ENCODE measurements around the gene ABI3BP. TPM values are rescaled to one million over a fixed set of nuclear protein-coding genes. Genes with fewer than 3 reads are reported as not detected.

The ABI3BP gene
- total RNA-seq, 1 donor from 2014 or later, result 91.1 TPM

DNA sequence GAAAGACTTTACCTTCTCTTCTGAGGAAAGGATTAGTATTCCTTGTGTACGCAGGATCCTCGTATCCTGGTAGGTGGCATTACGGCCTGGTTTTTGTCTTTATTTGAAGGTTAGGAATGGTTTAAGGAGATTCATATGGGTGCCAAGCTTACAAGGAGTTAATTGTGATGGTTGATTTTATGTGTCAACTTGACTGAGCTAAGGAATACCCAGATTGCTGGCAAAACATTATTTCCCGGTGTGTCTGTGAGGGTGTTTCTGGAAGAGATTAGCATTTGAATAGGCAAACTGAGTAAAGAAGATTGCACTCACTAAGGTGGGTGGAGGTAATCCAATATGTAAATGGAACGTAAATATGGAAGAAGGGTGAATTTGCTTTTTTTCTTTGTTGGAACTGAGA lies 44.4 kb upstream of the ABI3BP start:
- DNase-seq (ENCODE audit: extremely low spot score in 2 of 2), result no peak
- H3K27me3 ChIP-seq, result no peaks in the 10 kb centered on the region
- no peak overlapping the region for H3K27ac ChIP-seq
- H3K4me1 ChIP-seq, result peaks cover 6% of the 10 kb centered on the region
- TF ChIP-seq, protein P1, sequence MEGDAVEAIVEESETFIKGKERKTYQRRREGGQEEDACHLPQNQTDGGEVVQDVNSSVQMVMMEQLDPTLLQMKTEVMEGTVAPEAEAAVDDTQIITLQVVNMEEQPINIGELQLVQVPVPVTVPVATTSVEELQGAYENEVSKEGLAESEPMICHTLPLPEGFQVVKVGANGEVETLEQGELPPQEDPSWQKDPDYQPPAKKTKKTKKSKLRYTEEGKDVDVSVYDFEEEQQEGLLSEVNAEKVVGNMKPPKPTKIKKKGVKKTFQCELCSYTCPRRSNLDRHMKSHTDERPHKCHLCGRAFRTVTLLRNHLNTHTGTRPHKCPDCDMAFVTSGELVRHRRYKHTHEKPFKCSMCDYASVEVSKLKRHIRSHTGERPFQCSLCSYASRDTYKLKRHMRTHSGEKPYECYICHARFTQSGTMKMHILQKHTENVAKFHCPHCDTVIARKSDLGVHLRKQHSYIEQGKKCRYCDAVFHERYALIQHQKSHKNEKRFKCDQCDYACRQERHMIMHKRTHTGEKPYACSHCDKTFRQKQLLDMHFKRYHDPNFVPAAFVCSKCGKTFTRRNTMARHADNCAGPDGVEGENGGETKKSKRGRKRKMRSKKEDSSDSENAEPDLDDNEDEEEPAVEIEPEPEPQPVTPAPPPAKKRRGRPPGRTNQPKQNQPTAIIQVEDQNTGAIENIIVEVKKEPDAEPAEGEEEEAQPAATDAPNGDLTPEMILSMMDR (IDR thresholded peaks at IDR 0.05), result no peak
- TF ChIP-seq POLR2A (IDR thresholded peaks at IDR 0.05), result no peak
- TF ChIP-seq POLR2AphosphoS5 (IDR thresholded peaks at IDR 0.05; ENCODE audit: insufficient read depth in 1 of 2, low read depth in 1 of 2), result no peak
- intact Hi-C loops (cut with DNase I), result no loop called here
- H3K9me3 ChIP-seq, result no peaks in the 10 kb centered on the region
- no peak overlapping the region for H3K4me3 ChIP-seq
- no peaks in the 10 kb centered on the region for H3K36me3 ChIP-seq

DNA sequence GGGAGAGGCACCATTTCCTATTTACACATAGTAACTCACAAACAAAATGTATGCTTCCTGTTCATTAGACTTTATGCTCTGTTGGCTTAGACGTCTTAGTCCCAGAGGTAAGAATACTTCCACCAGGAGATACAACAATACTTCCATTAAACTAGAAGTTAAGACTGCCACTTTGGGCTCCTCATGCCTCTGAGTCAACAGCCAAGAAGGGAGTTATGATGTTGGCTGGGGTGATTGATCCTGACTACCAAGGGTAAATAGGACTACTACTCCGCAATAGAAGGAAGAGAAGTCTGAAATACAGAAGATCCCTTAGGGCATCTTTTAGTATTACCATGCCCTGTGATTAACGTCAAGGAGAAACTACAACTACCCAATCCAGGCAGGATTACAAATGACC lies 43.5 kb upstream of the ABI3BP start:
- H3K36me3 ChIP-seq, result no peaks in the 10 kb centered on the region
- no peak for DNase-seq (ENCODE audit: extremely low spot score in 2 of 2)
- H3K4me3 ChIP-seq, result no peak overlapping the region
- no peak overlapping the region for H3K27ac ChIP-seq
- intact Hi-C loops (cut with DNase I), result no loop called here
- H3K9me3 ChIP-seq, result no peaks in the 10 kb centered on the region
- no peaks in the 10 kb centered on the region for H3K27me3 ChIP-seq
- peaks cover 6% of the 10 kb centered on the region for H3K4me1 ChIP-seq
- TF ChIP-seq, protein P1 (IDR thresholded peaks at IDR 0.05), result no peak
- TF ChIP-seq POLR2A (IDR thresholded peaks at IDR 0.05) (no peak), POLR2AphosphoS5 (IDR thresholded peaks at IDR 0.05; ENCODE audit: insufficient read depth in 1 of 2, low read depth in 1 of 2) (no peak)

DNA sequence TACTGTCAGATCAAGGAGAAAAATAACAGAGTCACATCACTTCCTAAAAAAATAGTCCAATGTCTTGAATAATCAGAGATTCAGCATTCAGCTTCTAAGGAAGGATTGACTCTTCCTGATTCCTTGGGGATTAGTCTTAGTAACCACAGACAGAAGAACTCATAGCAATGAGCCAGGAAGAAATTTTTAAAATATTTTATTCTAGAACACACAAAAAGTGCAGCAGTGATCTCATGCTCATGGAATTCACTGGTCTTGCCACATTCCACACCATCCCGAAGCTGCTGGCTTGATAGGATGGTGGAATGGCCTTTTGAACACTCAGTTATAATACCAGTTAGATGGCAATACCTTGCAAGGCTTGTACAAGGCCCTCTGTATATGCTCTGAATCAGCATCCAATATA lies 43.0 kb upstream of the ABI3BP start:
- H3K27me3 ChIP-seq, result no peaks in the 10 kb centered on the region
- no peaks in the 10 kb centered on the region for H3K36me3 ChIP-seq
- no peak overlapping the region for H3K27ac ChIP-seq
- H3K4me1 ChIP-seq, result peaks cover 6% of the 10 kb centered on the region
- DNase-seq (ENCODE audit: extremely low spot score in 2 of 2), result no peak
- no peaks in the 10 kb centered on the region for H3K9me3 ChIP-seq
- TF ChIP-seq, protein P1 (IDR thresholded peaks at IDR 0.05), result no peak
- no peak for TF ChIP-seq POLR2A (IDR thresholded peaks at IDR 0.05)
- TF ChIP-seq POLR2AphosphoS5 (IDR thresholded peaks at IDR 0.05; ENCODE audit: insufficient read depth in 1 of 2, low read depth in 1 of 2), result no peak
- no peak overlapping the region for H3K4me3 ChIP-seq
- intact Hi-C loops (cut with DNase I), result no loop called here

DNA sequence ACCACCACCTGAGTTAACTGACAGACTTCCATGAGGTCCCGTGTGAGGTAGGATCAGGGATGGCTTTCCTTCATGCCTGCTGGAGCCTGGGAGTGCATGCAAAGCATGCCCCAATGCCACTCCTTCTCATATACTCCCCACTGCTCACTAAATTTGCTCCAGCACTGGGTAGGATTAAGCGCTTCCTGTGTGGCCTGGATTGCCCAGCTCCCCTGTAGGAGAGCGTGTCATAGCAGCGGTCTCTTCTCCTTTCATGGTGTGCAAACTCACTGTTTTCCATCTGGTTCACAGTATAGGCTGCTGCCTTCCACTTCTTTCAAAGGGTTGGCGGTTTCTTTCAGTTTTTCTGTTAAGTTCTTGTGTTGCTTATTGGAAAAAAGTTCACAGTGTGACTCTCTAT lies 34.1 kb upstream of the ABI3BP start:
- H3K9me3 ChIP-seq, result no peaks in the 10 kb centered on the region
- intact Hi-C loops (cut with DNase I), result no loop called here
- H3K4me1 ChIP-seq, result no peaks in the 10 kb centered on the region
- no peak for DNase-seq (ENCODE audit: extremely low spot score in 2 of 2)
- no peaks in the 10 kb centered on the region for H3K27me3 ChIP-seq
- H3K4me3 ChIP-seq, result no peak overlapping the region
- H3K27ac ChIP-seq, result no peak overlapping the region
- TF ChIP-seq POLR2A (IDR thresholded peaks at IDR 0.05), result no peak
- TF ChIP-seq, protein P1 (IDR thresholded peaks at IDR 0.05), result no peak
- no peak for TF ChIP-seq POLR2AphosphoS5 (IDR thresholded peaks at IDR 0.05; ENCODE audit: insufficient read depth in 1 of 2, low read depth in 1 of 2)
- no peaks in the 10 kb centered on the region for H3K36me3 ChIP-seq

DNA sequence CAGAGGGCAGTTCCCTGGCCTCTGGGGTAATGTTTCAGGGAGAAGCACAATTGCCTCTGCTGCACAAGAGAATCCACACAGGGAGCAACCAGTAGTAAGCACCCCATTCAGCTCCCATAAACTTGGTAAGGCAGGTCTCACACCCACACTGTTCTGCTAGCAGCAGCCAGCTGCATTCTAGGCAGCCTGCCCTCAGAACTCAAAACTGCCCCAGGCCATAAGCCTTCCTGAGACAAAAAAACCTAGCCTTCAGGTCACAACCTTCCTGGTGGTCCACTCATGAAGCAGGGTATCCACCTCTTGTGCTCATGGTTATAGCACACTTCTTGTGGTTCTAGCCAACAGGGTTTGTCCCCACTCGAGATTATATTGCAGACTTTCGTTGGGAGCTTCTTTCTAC lies 33.7 kb upstream of the ABI3BP start:
- no peak for DNase-seq (ENCODE audit: extremely low spot score in 2 of 2)
- intact Hi-C loops (cut with DNase I), result no loop called here
- Histone ChIP-seq H3K36me3 (no peaks in the 10 kb centered on the region), H3K9me3 (no peaks in the 10 kb centered on the region), H3K27me3 (no peaks in the 10 kb centered on the region), H3K4me3 (no peak overlapping the region), H3K27ac (no peak overlapping the region), H3K4me1 (no peaks in the 10 kb centered on the region)
- no peak for TF ChIP-seq POLR2A (IDR thresholded peaks at IDR 0.05)
- TF ChIP-seq, protein P1 (IDR thresholded peaks at IDR 0.05), result no peak
- no peak for TF ChIP-seq POLR2AphosphoS5 (IDR thresholded peaks at IDR 0.05; ENCODE audit: insufficient read depth in 1 of 2, low read depth in 1 of 2)

All from vagina (tissue), 2 donors.